NT2/D1 (cell line): ENCODE data around the gene NEO1.

Experiments
- YY1 ChIP-seq: IDR thresholded peaks from 2 replicates; pipeline ENCODE4 v1.6.1; 2011; ENCODE audit not compliant: insufficient read length, insufficient read depth
- ZNF274 ChIP-seq: IDR thresholded peaks from 2 replicates; pipeline ENCODE4 v1.6.1; 2011; ENCODE audit warnings: mild to moderate bottlenecking, low read depth, low read length

GRCh38 chr15:73105064-73105463, 52.8 kb downstream of the NEO1 start:
- TF ChIP-seq YY1 (no peak), ZNF274 (no peak)
